HG02973 (cell line): ENCODE data around the gene AMMECR1L.
"Not testable (repeated sequence)": the region's sequence is repeated elsewhere in the genome, so short reads cannot be mapped to it uniquely, and the experiment has no call there.

Experiments used
- ATAC-seq: cut with Tn5 transposase; IDR thresholded peaks from one replicate; pipeline ENCODE4 v1.9.1; 2021; ENCODE audit warnings: moderate library complexity; ENCODE audit not compliant: unreplicated experiment

The AMMECR1L gene

GRCh38 chr2:127885780-127886592 lies at the start of gene AMMECR1L:
AMMECR1L (minus strand) TSS chr2:127885956; CDS start chr2:127874234, 11,722 bp downstream.
- peak; percentile 89 for ATAC-seq

GRCh38 chr2:127935337-127935736 lies 49.6 kb upstream of the AMMECR1L start:
- no peak for ATAC-seq

- no peak for ATAC-seq
These were observed 46.6 kb upstream of the AMMECR1L start for GRCh38 chr2:127932199-127932876.

- no peak for ATAC-seq
These were observed 43.7 kb upstream of the AMMECR1L start for GRCh38 chr2:127929449-127929848.

- ATAC-seq, result no peak
These were observed 41.6 kb upstream of the AMMECR1L start for GRCh38 chr2:127927384-127927783.

GRCh38 chr2:127917916-127918315 lies 32.2 kb upstream of the AMMECR1L start:
- ATAC-seq, result no peak

GRCh38 chr2:127913808-127914457 lies 28.2 kb upstream of the AMMECR1L start:
- no peak for ATAC-seq

- no peak for ATAC-seq
These were observed 26.0 kb upstream of the AMMECR1L start for GRCh38 chr2:127911737-127912136.

- no peak for ATAC-seq
These were observed 24.7 kb upstream of the AMMECR1L start for GRCh38 chr2:127910415-127910814.

- no peak for ATAC-seq
These were observed 23.3 kb upstream of the AMMECR1L start for GRCh38 chr2:127909019-127909418.

- ATAC-seq, result not testable (repeated sequence)
These were observed 22.1 kb upstream of the AMMECR1L start for GRCh38 chr2:127907733-127908400.

GRCh38 chr2:127906206-127906926 lies 20.6 kb upstream of the AMMECR1L start:
- no peak for ATAC-seq

GRCh38 chr2:127901339-127902056 lies 15.7 kb upstream of the AMMECR1L start:
- no peak for ATAC-seq

GRCh38 chr2:127897531-127898211 lies 11.9 kb upstream of the AMMECR1L start:
- no peak for ATAC-seq

- ATAC-seq, result no peak
These were observed 7.7 kb upstream of the AMMECR1L start for GRCh38 chr2:127893494-127893893.

GRCh38 chr2:127893033-127893432 lies 7.3 kb upstream of the AMMECR1L start:
- no peak for ATAC-seq

- no peak for ATAC-seq
These were observed 6.1 kb upstream of the AMMECR1L start for GRCh38 chr2:127891811-127892210.

- not testable (repeated sequence) for ATAC-seq
These were observed 5.0 kb upstream of the AMMECR1L start for GRCh38 chr2:127890756-127891155.

- no peak for ATAC-seq
These were observed 3.0 kb upstream of the AMMECR1L start for GRCh38 chr2:127888772-127889171.
